Right ventricle myocardium inferior (tissue), 1 donor: Measurements from ENCODE around the gene EFNA5. TPM values are rescaled to one million over a fixed set of nuclear protein-coding genes. Genes with fewer than 3 reads are reported as not detected.
A peak's percentile ranks its signal among the peaks of the same experiment; 100 is the strongest.

ENCODE experiments used
- ATAC-seq: fragments of 200-7000 bp; cut with Tn5 transposase; one replicate; pipeline ENCODE4 v1.9.1; 2020; ENCODE audit warnings: mild to moderate bottlenecking, moderate library complexity
- DNase-seq: peaks from one replicate; pipeline ENCODE4 v3.0.0; 2021; ENCODE audit errors: missing footprints
- intact Hi-C: fragments of 100-400 bp; cut with DNase I; formaldehyde crosslinking; loops from one replicate; pipeline ENCODE4 v1.11.0; 2022
- total RNA-seq: library from RNA; stranded (reverse); fragmentation: NEBNext Ultra II Directional; extraction: Animal tissue kit (Norgen Biotek cat#: 25700); gene quantifications from one replicate; pipeline ENCODE4 v1.2.1, GENCODE V29; 2021
- donor health status: DM: no; HTN: yes; CAD: no; lungs with severe emphysema.

EFNA5 gene
- total RNA-seq, 1 donor from 2014 or later = 28.5 TPM

DNA sequence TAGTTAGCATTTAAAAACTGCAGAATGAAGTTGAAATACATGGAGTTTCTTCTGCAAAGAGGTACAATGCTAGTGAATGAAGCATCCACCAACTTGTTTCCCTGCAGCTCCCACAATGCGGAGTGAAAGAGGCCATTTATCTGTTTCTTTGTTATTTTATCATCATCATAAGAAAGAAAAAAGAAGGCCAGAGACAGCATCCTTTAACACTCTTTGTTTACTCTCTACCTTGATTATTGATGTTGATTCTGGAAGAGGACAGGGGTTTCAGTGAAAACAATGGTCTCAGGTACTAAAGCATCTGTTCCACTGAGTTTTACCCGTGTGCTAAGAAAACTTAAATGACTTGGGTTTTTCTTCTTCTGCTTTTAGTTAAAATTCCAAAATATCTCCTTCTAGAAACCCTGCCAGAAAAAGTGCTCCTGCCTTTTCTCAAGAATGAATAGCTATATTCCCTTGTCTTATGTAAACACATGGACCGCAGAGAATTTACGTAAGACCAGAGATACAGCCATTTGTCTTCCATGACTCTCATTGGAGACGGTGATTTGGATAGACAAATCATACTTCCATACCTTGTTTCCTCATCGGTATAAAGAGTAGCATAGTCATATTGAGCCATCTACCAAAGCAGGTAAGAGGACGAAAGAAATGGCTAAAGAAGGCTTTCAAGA is 81.1 kb downstream of the EFNA5 start:
- DNase-seq = no peak
- no peak for ATAC-seq
- intact Hi-C loops = no loop called here

DNA sequence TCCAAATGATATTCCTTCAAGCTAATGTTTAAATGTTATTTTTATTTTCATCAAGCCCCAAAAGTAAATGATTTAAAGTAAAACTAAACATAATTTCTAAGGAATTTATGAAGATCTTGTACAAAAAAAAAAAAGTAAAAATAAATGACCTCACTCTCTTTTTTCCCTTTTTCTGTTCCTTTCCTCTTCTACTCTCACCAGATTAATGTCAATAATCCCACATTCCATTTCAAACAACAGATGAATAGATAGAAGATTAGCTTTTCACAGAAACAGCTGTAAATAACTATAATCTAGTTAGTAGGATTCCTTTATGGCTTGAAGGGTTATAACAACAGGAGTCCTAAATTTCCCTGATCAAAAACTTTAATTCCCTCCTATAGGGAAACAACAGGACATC is 88.1 kb downstream of the EFNA5 start:
- intact Hi-C loops = no loop called here
- ATAC-seq (no peak), DNase-seq (no peak)

DNA sequence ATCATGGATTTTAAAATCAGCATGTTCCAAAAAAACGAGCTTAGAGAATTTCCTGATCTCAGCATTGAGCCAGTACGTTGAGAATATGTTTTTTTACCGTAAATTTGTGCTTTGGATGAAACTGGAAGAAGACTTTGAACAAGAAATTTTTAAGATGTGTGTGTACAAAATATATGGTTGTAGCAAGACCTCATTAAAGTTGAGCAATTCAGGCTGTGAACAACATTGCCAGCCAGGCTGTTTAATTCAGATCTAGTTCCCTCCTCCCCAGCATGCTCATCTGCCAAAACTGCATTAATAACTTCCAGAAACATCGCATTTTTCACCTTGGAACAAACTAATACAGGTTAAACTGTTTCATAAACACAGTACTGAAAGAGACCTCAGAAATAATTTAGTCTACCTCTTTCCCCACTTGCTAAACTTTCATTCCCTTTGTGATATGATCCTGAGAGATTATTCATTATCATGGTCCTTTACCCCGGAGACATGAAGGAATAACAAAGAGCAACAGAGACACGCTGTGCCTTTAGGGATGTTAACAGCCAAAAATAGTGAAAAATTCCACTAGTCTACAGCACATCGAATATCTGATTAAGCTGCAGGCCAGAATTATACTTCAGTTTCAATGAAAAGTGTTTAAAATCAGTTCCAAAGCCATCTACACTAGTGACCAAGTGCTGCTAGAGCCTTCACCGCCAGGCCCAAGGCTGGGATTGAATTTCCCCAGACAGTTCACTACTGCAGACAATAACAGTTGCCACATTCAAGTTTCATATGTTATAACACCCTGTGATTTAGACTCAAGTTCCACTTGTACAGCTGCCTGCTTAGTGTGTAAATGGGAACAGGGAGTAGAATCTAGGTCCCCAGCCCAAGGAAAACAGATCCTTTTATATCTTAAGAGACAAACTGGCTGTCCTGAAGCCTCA is 89.6 kb downstream of the EFNA5 start:
- ATAC-seq (peak; percentile 75), DNase-seq (no peak)
- intact Hi-C loops = no loop called here

DNA sequence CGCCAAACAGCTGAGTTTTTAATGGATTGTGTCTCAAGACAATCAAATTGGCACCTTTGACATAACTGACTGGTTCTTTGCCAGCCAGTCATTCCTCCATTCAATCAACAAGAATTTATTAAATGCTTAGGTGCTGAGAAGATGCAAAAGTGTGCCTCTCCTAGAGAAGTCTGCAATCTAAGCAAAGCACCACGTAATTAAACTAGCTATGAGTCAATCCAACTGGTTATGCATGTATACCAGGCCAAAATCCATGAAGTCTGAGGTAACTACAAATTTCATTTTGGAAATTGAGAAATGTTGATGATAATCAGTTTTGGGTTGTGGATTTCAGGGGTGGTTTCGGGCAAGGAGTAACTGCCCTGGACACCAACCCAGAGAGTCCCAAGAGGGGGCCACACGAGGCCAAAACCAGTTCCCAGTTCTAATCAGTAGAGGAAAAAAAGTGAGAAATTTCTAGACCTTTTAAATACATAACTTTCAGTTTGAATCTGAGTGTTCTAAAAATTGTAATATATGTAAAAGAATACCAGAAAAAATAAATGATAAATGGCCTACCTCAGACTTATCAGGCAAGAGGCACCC is 92.6 kb downstream of the EFNA5 start:
- ATAC-seq (no peak), DNase-seq (no peak)
- intact Hi-C loops = loop anchor here (10.0 kb wide), 4 partner anchors 103 to 453 kb away; no protein-coding TSS in a partner anchor

DNA sequence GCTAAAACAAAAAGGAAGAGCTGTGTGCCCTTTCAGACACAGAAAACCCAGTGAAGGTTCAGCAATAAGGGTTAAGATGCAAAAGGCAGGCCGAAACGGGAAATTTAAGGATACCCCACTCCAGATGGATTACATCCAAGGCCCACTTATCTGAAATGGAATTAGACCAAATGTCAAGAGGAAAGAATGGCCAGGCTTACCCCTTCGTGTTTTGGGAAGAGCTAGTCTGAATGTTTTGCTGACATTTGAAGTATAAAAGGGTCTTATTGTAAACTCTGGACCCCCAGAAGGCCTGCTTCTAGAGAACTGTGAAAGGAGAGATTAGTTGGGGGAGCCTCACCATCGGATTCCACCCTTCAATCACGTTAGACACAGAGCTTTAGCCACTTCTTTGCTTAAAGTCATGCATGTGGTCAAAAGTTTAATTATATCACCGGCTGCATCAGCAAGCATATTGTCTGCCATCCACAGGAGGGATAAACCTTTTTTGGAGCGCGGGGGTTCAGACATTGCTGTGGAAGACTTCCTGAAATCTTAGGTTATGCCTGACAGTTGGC is 93.3 kb downstream of the EFNA5 start:
- intact Hi-C loops = loop anchor here (10.0 kb wide), 4 partner anchors 103 to 453 kb away; no protein-coding TSS in a partner anchor
- DNase-seq = no peak
- no peak for ATAC-seq

DNA sequence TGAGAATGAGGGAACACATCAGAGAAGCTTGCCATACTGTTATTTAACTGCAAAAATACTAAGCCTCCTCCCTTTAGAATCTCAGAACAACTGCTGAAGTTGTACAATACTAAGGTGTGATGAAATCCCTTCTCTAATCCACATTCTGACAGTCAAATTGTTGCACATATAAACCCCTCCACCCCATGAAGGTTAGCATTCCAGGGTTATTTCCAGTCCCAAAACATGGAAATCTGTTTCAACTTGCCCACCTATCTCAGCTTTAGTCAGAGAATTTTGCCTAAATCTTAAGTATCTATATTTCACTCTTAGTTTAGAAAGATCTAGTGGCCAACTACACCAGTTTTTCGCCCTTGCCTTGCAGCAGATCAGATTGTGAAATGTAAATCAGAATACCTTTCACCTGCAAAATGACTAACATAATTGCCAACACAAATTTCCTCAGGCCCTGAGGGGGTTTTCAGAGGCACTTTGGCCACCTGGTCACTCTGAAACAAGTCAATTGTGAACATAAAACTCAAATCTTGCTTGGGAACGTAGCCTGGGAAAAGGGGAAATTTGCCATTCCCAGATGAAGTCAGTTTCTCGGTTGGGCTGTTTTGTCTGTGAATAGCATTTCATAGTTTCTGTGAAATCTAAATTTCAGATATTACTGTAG is 93.9 kb downstream of the EFNA5 start:
- no peak for DNase-seq
- ATAC-seq = no peak
- intact Hi-C loops = loop anchor here (10.0 kb wide), 4 partner anchors 102 to 452 kb away; no protein-coding TSS in a partner anchor

DNA sequence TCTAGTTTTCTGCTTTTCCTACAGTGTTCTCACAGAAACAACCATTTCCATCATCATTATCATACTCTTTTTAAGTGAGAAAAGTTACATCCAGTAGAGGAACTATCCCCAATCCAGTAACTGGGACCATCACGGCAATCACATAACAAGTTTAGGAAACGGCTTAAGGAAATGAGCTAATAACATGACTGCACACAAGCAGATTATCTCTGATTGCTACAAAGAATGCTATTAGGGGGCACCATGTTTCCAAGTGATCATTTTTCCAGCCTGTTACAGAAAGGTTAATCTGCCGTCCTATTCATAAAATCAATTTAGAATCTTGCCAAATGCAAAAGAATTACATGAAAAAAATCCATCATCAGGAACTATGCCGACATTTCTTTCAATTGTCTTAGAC is 94.6 kb downstream of the EFNA5 start:
- ATAC-seq = no peak
- no peak for DNase-seq
- intact Hi-C loops = loop anchor here (10.0 kb wide), 4 partner anchors 101 to 451 kb away; no protein-coding TSS in a partner anchor

DNA sequence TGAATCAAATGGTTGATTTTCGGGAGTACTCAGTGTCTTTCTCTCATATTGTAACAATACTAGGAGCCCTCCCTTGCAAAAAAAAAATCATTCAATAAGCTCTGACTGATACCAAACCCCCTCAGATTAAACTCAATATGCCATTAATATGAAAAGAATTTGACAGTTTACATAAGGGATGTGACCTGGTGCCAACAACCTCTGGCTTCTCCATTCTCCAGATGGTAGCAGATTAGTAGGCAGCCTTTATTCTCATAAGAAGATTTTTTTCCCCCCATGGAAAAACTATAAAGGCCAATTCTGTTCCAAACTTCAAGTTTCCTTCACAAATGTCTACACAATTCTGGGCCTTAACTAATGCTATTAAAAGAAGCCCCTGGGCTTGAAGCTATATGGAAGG is 96.5 kb downstream of the EFNA5 start:
- ATAC-seq (no peak), DNase-seq (no peak)
- intact Hi-C loops = loop anchor here (5.0 to 10.0 kb wide), 5 partner anchors 99 to 449 kb away; no protein-coding TSS in a partner anchor

DNA sequence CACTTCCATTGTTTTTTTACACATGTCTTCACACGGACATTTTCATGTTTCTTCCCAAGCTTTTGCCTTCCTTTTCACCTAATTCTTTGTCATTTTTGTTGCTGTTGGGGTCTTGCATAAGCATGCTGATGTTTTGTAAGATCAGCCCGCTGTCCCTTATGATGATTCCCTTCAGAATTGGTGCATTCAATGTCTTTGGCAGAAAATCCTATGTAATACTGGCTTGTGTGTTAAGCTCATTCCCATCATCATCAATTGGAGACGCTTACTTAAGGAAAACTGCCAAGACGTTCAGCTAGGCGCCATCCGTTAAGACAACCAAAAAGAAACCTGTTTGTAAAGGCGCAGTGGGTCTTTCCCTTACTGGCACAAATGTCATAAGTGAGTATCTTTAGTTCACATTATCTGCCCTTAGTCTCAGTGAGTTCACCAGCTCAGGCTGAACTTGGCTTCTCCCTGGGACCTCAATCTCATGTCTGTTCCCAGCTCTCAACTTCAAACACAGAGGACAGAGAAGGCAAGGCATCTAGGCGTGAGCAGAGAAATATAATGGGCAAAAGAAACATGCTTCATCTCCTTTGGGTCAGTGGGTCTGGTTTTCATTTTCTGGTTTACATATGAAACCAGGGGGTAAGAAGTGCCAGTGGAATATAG is 97.9 kb downstream of the EFNA5 start:
- intact Hi-C loops = loop anchor here (2.0 to 10.0 kb wide), 6 partner anchors 96 to 448 kb away; no protein-coding TSS in a partner anchor
- no peak for DNase-seq
- no peak for ATAC-seq

DNA sequence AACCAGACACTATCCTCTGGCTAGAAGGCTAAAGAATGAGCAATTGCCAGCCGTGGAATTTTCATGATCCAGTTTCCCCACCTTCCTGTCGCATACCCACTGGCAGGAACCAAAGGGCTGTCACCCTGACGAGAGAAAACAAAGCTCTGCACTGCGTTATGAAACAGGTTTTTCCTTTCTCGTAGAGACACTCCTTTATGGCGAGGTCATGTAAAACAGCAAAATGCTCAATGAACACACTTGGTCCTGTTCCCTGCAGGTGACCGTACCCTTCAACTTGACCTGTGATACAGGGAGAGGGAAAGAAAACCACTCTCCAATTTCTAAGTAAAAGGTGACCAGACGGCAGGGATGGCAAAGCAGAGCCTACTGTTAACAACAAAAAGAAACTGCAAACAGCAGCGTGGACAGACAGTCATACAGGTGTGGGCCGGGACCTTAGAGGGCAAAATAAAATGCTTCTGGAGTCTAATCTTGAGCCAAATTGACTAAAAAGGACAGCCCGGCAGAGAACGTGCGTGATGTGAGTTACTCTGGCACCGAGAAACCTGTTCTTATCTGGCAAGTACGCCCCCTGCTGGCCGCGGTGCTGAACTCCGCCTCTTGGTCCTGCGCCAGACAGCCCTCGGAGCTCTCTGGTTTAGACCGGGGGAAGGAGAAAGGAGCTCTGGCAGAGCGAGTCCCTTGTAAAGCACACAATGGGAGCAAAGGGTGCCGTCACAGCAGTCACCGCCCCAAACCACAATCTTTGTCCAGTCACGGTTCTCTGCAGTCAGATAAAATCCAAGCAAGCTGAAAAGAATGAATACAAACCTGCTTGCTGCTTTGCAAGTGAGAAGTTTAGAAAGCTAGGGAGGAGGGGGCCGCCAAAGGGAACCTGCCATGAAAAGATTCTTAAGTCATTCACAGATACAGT is 98.9 kb downstream of the EFNA5 start:
- DNase-seq = peak; percentile 94
- ATAC-seq = peak; percentile 88
- intact Hi-C loops = loop anchor here (2.0 to 10.0 kb wide), 6 partner anchors 97 to 447 kb away; no protein-coding TSS in a partner anchor

DNA sequence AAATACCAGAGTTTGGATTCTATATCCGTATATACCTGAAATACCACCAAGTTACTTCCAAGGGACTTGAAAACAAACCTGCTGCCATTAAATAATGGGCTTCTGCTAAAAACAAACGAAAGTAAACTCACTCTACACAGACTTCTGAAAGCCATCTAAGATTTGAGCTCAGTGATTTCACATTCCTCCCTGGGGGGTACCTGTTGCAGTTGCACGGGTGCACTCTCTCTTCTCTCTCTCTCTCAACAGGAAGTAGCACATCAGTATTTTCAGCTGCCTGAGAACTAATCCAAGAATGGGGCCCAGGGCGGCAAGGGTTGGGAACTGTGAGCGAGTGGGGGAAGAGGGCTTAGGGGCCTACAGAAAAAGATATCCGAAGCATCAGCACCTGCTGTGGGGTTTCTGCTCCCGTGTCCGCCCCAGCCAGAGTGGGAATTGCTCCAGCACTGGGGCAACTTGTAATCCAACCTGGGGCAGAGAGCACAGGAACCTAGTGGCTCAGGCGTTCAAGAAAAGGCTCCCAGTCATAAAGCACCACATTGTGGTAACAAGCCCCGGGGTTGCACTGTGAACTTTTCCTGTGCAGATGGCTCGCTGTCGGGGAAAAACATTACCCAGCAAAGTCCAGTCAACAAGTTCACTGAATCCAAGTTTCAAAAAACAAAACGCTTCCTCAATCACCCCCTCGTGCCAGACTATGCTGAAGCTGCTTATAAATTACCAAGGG is 99.8 kb downstream of the EFNA5 start:
- DNase-seq (no peak), ATAC-seq (peak; percentile 10)
- intact Hi-C loops = loop anchor here (5.0 to 10.0 kb wide), 5 partner anchors 96 to 446 kb away; no protein-coding TSS in a partner anchor

DNA sequence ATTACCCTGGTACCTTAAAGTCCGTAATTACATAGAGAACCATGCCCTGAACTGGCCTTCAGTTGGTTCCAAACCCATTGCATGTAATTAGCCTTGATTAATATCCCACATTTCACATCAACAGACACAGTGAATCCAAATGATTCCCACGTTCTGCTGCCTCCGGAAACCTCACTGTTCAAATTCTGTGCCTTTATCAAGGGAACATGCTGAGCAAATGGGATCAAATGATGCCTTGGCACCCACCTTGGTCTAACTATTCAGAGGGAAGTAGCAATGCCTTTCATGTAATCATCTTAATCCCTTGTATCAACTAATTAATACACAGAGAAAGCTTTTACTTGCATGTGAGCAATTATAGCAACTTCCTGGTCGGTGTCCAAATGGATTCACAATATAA is 100.6 kb downstream of the EFNA5 start:
- DNase-seq (no peak), ATAC-seq (no peak)
- intact Hi-C loops = loop anchor here (5.0 to 10.0 kb wide), 5 partner anchors 95 to 445 kb away; no protein-coding TSS in a partner anchor

DNA sequence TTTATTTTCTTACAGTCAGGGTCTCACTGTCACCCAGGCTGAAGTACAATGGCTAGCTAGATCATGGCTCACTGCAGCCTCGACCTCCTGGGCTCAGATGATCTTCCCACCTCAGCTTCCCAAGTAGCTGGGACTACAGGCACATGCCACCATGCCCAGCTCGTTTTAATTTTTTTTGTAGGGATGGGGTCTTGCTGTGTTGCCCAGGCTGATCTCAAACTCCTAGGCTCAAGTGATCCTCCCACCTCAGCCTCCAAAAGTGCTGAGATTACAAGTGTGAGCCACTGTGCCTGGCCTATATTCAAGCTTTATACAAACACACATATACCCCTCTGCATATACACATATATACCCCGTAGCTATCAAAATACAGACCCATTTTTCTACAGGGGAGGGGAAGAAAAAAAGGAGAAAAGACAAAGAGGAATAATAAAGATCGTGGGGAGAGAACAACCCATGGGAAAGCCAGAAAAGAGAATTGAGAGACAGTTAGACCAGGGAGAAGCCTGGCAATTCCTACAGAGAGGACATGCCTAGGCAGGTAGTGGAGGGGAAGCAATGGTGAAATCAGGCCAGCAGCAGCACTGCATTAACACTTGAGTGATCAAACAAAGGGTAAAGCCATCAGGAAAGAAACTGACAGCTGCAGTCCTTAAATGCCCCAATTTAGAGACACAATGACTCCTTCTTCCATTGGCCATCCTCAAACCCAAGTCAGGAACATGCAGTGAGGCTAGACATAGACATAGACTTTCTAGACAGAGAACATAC is 102.7 kb downstream of the EFNA5 start:
- intact Hi-C loops = no loop called here
- DNase-seq = no peak
- no peak for ATAC-seq

DNA sequence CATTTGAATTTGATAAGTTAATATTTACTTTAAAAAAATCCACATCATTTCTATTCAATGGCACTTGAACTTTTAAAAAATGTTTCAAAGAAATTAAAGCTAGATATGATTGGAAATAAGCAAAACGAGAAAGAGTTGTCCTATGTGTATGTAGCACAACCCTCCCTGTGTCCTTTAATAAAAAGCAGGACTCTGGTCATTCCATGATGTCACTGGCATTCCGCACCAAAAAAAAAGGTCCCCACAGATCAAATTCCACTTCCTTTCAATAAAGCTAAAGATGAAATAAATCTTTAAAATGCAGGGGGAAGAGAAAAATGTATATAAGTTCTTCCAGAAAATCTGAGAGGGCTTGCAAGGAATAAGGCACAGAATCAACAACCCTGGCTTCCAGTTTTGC is 103.8 kb downstream of the EFNA5 start:
- intact Hi-C loops = no loop called here
- ATAC-seq = no peak

More for the DNA sequence above, 103.8 kb downstream of the EFNA5 start:
- DNase-seq = no peak
